HG03558 (cell line): Measurements from ENCODE around the gene LTF.
"Not testable (repeated sequence)": the region's sequence is repeated elsewhere in the genome, so short reads cannot be mapped to it uniquely, and the experiment has no call there.

ENCODE experiments used
- ATAC-seq: cut with Tn5 transposase; IDR thresholded peaks from one replicate; pipeline ENCODE4 v1.9.1; 2021; ENCODE audit warnings: moderate number of reproducible peaks; ENCODE audit not compliant: unreplicated experiment; ENCODE audit errors: extremely low read depth

Gene LTF

GRCh38 chr3:46417841-46418611 lies 46.7 kb downstream of the LTF start:
- no peak for ATAC-seq

GRCh38 chr3:46416811-46417510 lies 47.7 kb downstream of the LTF start:
- ATAC-seq, result no peak

GRCh38 chr3:46416125-46416810 lies 48.4 kb downstream of the LTF start:
- no peak for ATAC-seq

GRCh38 chr3:46414739-46415138 lies 50.0 kb downstream of the LTF start:
- ATAC-seq, result no peak

GRCh38 chr3:46413951-46414350 lies 50.8 kb downstream of the LTF start:
- ATAC-seq, result no peak

GRCh38 chr3:46412786-46413298 lies 51.9 kb downstream of the LTF start:
- no peak for ATAC-seq

GRCh38 chr3:46411271-46411670 lies 53.4 kb downstream of the LTF start:
- ATAC-seq, result no peak

GRCh38 chr3:46410669-46411068 lies 54.0 kb downstream of the LTF start:
- no peak for ATAC-seq

GRCh38 chr3:46409739-46410489 lies 54.8 kb downstream of the LTF start:
- ATAC-seq, result no peak

GRCh38 chr3:46408853-46409252 lies 55.9 kb downstream of the LTF start:
- no peak for ATAC-seq

- no peak for ATAC-seq
These were observed 56.7 kb downstream of the LTF start for GRCh38 chr3:46407970-46408369.

GRCh38 chr3:46406788-46407611 lies 57.7 kb downstream of the LTF start, which contains the start of the genes CCR5AS and CCRL2:
Gene CCR5AS, minus strand, starts transcription at chr3:46407066.
Gene CCRL2, plus strand, starts transcription at chr3:46407259. Its CDS starts 821 bp downstream, at chr3:46408080.
- no peak for ATAC-seq

- ATAC-seq, result no peak
These were observed 58.3 kb downstream of the LTF start for GRCh38 chr3:46406443-46406787.

- ATAC-seq, result no peak
These were observed 59.2 kb downstream of the LTF start for GRCh38 chr3:46405301-46406019.

- not testable (repeated sequence) for ATAC-seq
These were observed 61.8 kb downstream of the LTF start for GRCh38 chr3:46402902-46403301.

- ATAC-seq, result no peak
These were observed 63.1 kb downstream of the LTF start for GRCh38 chr3:46401579-46401978.

- ATAC-seq, result no peak
These were observed 63.9 kb downstream of the LTF start for GRCh38 chr3:46400846-46401245.

- no peak for ATAC-seq
These were observed 64.5 kb downstream of the LTF start for GRCh38 chr3:46400000-46400734.
